NCI-H2029 (cell line): ENCODE data around the gene OVOL1.
"Not testable (repeated sequence)": the region's sequence is repeated elsewhere in the genome, so short reads cannot be mapped to it uniquely, and the experiment has no call there.

Experiments used
- DNase-seq: peaks from one replicate; lab custom pipeline; 2025; lab: John Stamatoyannopoulos, UW

OVOL1 gene

GRCh38 chr11:65814986-65815565 lies 28.2 kb downstream of the OVOL1 start:
- no peak for DNase-seq

- DNase-seq, result no peak
Measured at GRCh38 chr11:65816696-65817095, 29.8 kb downstream of the OVOL1 start.

GRCh38 chr11:65817312-65817834 lies 30.5 kb downstream of the OVOL1 start:
- no peak for DNase-seq

- peak; percentile 85 for DNase-seq
Measured at GRCh38 chr11:65817835-65818680, 31.2 kb downstream of the OVOL1 start.

- DNase-seq, result no peak
Measured at GRCh38 chr11:65821107-65821506, 34.2 kb downstream of the OVOL1 start.

- DNase-seq, result no peak
Measured at GRCh38 chr11:65822776-65823528, 36.1 kb downstream of the OVOL1 start.

GRCh38 chr11:65826984-65827735 lies 40.3 kb downstream of the OVOL1 start:
- DNase-seq, result no peak

- DNase-seq, result no peak
Measured at GRCh38 chr11:65829459-65829858, 42.6 kb downstream of the OVOL1 start.

- not testable (repeated sequence) for DNase-seq
Measured at GRCh38 chr11:65832231-65832630, 45.4 kb downstream of the OVOL1 start.

- DNase-seq, result peak; percentile 90
Measured at GRCh38 chr11:65833297-65834030, 46.6 kb downstream of the OVOL1 start, which contains the start of gene SNX32. Gene SNX32, plus strand, starts transcription at chr11:65833963. Its CDS starts 103 bp downstream, at chr11:65834066.

- DNase-seq, result no peak
Measured at GRCh38 chr11:65834202-65834601, 47.3 kb downstream of the OVOL1 start.

- DNase-seq, result no peak
Measured at GRCh38 chr11:65842144-65842543, 55.3 kb downstream of the OVOL1 start.

GRCh38 chr11:65843811-65844210 lies 56.9 kb downstream of the OVOL1 start:
- no peak for DNase-seq

GRCh38 chr11:65844231-65844872 lies 57.5 kb downstream of the OVOL1 start:
- DNase-seq, result no peak
